Activated naive CD4-positive, alpha-beta T cell treated with Interleukin-2 at 50 U/mL for 16 hours (primary cell): Measurements from ENCODE around the gene CABP1.
A peak's percentile ranks its signal among the peaks of the same experiment; 100 is the strongest.
"Not testable (repeated sequence)": the region's sequence is repeated elsewhere in the genome, so short reads cannot be mapped to it uniquely, and the experiment has no call there.

Experiments used
- DNase-seq: peaks from one replicate; pipeline ENCODE4 v3.0.0-alpha.2; 2020

CABP1 gene

GRCh38 chr12:120668091-120668867, 27.9 kb downstream of the CABP1 start:
- no peak for DNase-seq

GRCh38 chr12:120668868-120669840, 28.7 kb downstream of the CABP1 start:
- DNase-seq = no peak

GRCh38 chr12:120670237-120670636, 29.8 kb downstream of the CABP1 start:
- not testable (repeated sequence) for DNase-seq

- no peak for DNase-seq
Observed at GRCh38 chr12:120670667-120671066, 30.2 kb downstream of the CABP1 start.

- DNase-seq = no peak
Observed at GRCh38 chr12:120674097-120674636, 33.7 kb downstream of the CABP1 start.

- DNase-seq = no peak
Observed at GRCh38 chr12:120677765-120678473, 37.5 kb downstream of the CABP1 start.

- DNase-seq = no peak
Observed at GRCh38 chr12:120678572-120678971, 38.1 kb downstream of the CABP1 start.

GRCh38 chr12:120680165-120680738, 39.8 kb downstream of the CABP1 start:
- DNase-seq = no peak

GRCh38 chr12:120684523-120684932, 44.1 kb downstream of the CABP1 start:
- DNase-seq = no peak

GRCh38 chr12:120685522-120685921, 45.1 kb downstream of the CABP1 start:
- DNase-seq = no peak

GRCh38 chr12:120686151-120686689, 45.8 kb downstream of the CABP1 start:
- DNase-seq = peak; percentile 97

- DNase-seq = peak; percentile 99
Observed at GRCh38 chr12:120686690-120687577, 46.5 kb downstream of the CABP1 start, which contains the start of gene MLEC. Gene MLEC (plus strand): TSS chr12:120687149. CDS start chr12:120687297, 148 bp downstream.

GRCh38 chr12:120687578-120688289, 47.3 kb downstream of the CABP1 start:
- peak; percentile 54 for DNase-seq

- no peak for DNase-seq
Observed at GRCh38 chr12:120688527-120689071, 48.2 kb downstream of the CABP1 start.

- no peak for DNase-seq
Observed at GRCh38 chr12:120689397-120690082, 49.1 kb downstream of the CABP1 start.

- no peak for DNase-seq
Observed at GRCh38 chr12:120690083-120690450, 49.6 kb downstream of the CABP1 start.

GRCh38 chr12:120690978-120691377, 50.6 kb downstream of the CABP1 start:
- no peak for DNase-seq

GRCh38 chr12:120692524-120693033, 52.2 kb downstream of the CABP1 start:
- DNase-seq = no peak

- no peak for DNase-seq
Observed at GRCh38 chr12:120693848-120694247, 53.4 kb downstream of the CABP1 start.
